Neural cell (in vitro differentiated cells): Measurements from ENCODE around the gene SMIM23. TPM values are rescaled to one million over a fixed set of nuclear protein-coding genes. Genes with fewer than 3 reads are reported as not detected.

Experiments used
- H2AFZ ChIP-seq: fragments of 200-600, 300-800 bp; sonication (generic), shearing (Covaris generic); 2 replicates; pipeline ENCODE4 v1.6.0; 2014; ENCODE audit warnings: low read depth, mild to moderate bottlenecking, antibody characterized with exemption, low read length, moderate library complexity
- H3F3A ChIP-seq: fragments of 200-600 bp; shearing (Covaris generic); 2 replicates; pipeline ENCODE4 v1.6.1; 2016; ENCODE audit warnings: mild to moderate bottlenecking, moderate library complexity, mixed read lengths, antibody characterized with exemption, low read length; ENCODE audit not compliant: insufficient read depth, poor library complexity, severe bottlenecking
- H3K27ac ChIP-seq: fragments of 200-600, 300-800 bp; sonication (generic), shearing (Covaris generic); 2 replicates; pipeline ENCODE4 v1.5.1; 2014; ENCODE audit warnings: mild to moderate bottlenecking, low read length, moderate library complexity
- H3K27me3 ChIP-seq: fragments of 300-800, 200-600 bp; sonication (generic), shearing (Covaris generic); 2 replicates; pipeline ENCODE4 v1.6.0; 2014; ENCODE audit warnings: mild to moderate bottlenecking, low read depth, low read length, moderate library complexity; ENCODE audit not compliant: insufficient read depth
- H3K36me3 ChIP-seq: fragments of 300-800, 200-600 bp; sonication (generic), shearing (Covaris generic); 2 replicates; pipeline ENCODE4 v1.5.1; 2014; ENCODE audit warnings: mild to moderate bottlenecking, antibody characterized with exemption, low read length, moderate library complexity; ENCODE audit not compliant: insufficient read depth
- H3K4me2 ChIP-seq: fragments of 300-800, 200-600 bp; sonication (generic), shearing (Covaris generic); 2 replicates; pipeline ENCODE4 v1.6.0; 2014; ENCODE audit warnings: mild to moderate bottlenecking, low read length
- H3K4me3 ChIP-seq: fragments of 300-800, 200-600 bp; sonication (generic), shearing (Covaris generic); 2 replicates; pipeline ENCODE4 v1.5.1; 2014; ENCODE audit warnings: mild to moderate bottlenecking, low read length, moderate library complexity
- H3K79me2 ChIP-seq: fragments of 200-600 bp; shearing (Covaris generic); replicated peaks from 2 replicates; pipeline ENCODE4 v1.6.0; 2014; ENCODE audit warnings: mild to moderate bottlenecking, low read length, moderate library complexity; ENCODE audit not compliant: insufficient read depth
- H3K9ac ChIP-seq: fragments of 300-800, 200-600 bp; sonication (generic), shearing (Covaris generic); 2 replicates; pipeline ENCODE4 v1.6.1; 2016; ENCODE audit warnings: mild to moderate bottlenecking, low read length, mixed read lengths
- H3K9me2 ChIP-seq: fragments of 200-600 bp; shearing (Covaris generic); 2 replicates; pipeline ENCODE4 v1.6.1; 2016; ENCODE audit warnings: mild to moderate bottlenecking, low read length, mixed read lengths; ENCODE audit not compliant: insufficient read depth
- H3K9me3 ChIP-seq: fragments of 200-600, 300-800 bp; sonication (generic), shearing (Covaris generic); 2 replicates; pipeline ENCODE4 v1.6.1; 2016; ENCODE audit warnings: mild to moderate bottlenecking, mixed run types, low read length, moderate library complexity, mixed read lengths
- H4K20me1 ChIP-seq: fragments of 200-600 bp; shearing (Covaris generic); 2 replicates; pipeline ENCODE4 v1.6.1; 2016; ENCODE audit warnings: mild to moderate bottlenecking, mixed run types; ENCODE audit not compliant: insufficient read depth
- EP300 ChIP-seq: fragments of 450-650 bp; conservative IDR thresholded peaks from 2 replicates; pipeline ENCODE4 v1.6.1; 2014; ENCODE audit warnings: antibody characterized with exemption, mild to moderate bottlenecking, moderate library complexity; ENCODE audit not compliant: poor library complexity, severe bottlenecking
- EZH2 ChIP-seq: fragments of 200-600, 300-800 bp; shearing (Covaris generic), sonication (generic); IDR thresholded peaks from 2 replicates; pipeline ENCODE4 v1.6.1; 2014; ENCODE audit warnings: antibody characterized with exemption, low read length, borderline replicate concordance, mild to moderate bottlenecking; ENCODE audit not compliant: insufficient read depth, poor library complexity, severe bottlenecking
- MXI1 ChIP-seq: fragments of 450-650 bp; conservative IDR thresholded peaks from 2 replicates; pipeline ENCODE4 v1.6.1; 2014; ENCODE audit warnings: antibody characterized with exemption, mild to moderate bottlenecking; ENCODE audit not compliant: poor library complexity, severe bottlenecking
- POLR2AphosphoS5 ChIP-seq: IDR thresholded peaks from 2 replicates; pipeline ENCODE4 v1.6.1; 2012
- RAD21 ChIP-seq: fragments of 450-650 bp; conservative IDR thresholded peaks from 2 replicates; pipeline ENCODE4 v1.6.1; 2014; ENCODE audit warnings: antibody characterized with exemption, mild to moderate bottlenecking, moderate library complexity
- SMC3 ChIP-seq: fragments of 450-650 bp; conservative IDR thresholded peaks from 2 replicates; pipeline ENCODE4 v1.6.1; 2014; ENCODE audit warnings: antibody characterized with exemption, mild to moderate bottlenecking, moderate library complexity; ENCODE audit not compliant: poor library complexity
- TAF1 ChIP-seq: IDR thresholded peaks from 2 replicates; pipeline ENCODE4 v1.6.1; 2012; ENCODE audit warnings: low read depth
- polyA plus RNA-seq: library from polyadenylated mRNA; depleted of rRNA; stranded (reverse); fragments of >200 nt; gene quantifications from 2 replicates; pipeline ENCODE4 v1.2.3, GENCODE V29; 2014
- TF ChIP-seq, protein P1 (sequence below): IDR thresholded peaks from 2 replicates; pipeline ENCODE4 v1.6.1; 2012; ENCODE audit warnings: borderline replicate concordance
- TF ChIP-seq, protein P2 (sequence below): fragments of 450-650 bp; IDR thresholded peaks from 2 replicates; pipeline ENCODE4 v1.5.1; 2014; ENCODE audit warnings: antibody characterized with exemption, mild to moderate bottlenecking, moderate library complexity; ENCODE audit not compliant: poor library complexity, severe bottlenecking

Gene SMIM23
- polyA plus RNA-seq, 1 donor from 2014 or later: not detected

GRCh38 chr5:171738501-171738900 lies 47.1 kb upstream of the SMIM23 start:
- H3K4me2 ChIP-seq: no peak overlapping the region

GRCh38 chr5:171739271-171739670 lies 46.3 kb upstream of the SMIM23 start:
- H3F3A ChIP-seq: no peaks in the 10 kb centered on the region
- H4K20me1 ChIP-seq: no peaks in the 10 kb centered on the region
- no peak overlapping the region for H3K4me3 ChIP-seq
- H3K27me3 ChIP-seq: no peaks in the 10 kb centered on the region
- no peak overlapping the region for H3K9ac ChIP-seq
- no peaks in the 10 kb centered on the region for H3K79me2 ChIP-seq
- TF ChIP-seq EZH2 (no peak), SMC3 (no peak), RAD21 (no peak), TAF1 (no peak), MXI1 (no peak), EP300 (no peak), POLR2AphosphoS5 (no peak)
- TF ChIP-seq, protein P1, sequence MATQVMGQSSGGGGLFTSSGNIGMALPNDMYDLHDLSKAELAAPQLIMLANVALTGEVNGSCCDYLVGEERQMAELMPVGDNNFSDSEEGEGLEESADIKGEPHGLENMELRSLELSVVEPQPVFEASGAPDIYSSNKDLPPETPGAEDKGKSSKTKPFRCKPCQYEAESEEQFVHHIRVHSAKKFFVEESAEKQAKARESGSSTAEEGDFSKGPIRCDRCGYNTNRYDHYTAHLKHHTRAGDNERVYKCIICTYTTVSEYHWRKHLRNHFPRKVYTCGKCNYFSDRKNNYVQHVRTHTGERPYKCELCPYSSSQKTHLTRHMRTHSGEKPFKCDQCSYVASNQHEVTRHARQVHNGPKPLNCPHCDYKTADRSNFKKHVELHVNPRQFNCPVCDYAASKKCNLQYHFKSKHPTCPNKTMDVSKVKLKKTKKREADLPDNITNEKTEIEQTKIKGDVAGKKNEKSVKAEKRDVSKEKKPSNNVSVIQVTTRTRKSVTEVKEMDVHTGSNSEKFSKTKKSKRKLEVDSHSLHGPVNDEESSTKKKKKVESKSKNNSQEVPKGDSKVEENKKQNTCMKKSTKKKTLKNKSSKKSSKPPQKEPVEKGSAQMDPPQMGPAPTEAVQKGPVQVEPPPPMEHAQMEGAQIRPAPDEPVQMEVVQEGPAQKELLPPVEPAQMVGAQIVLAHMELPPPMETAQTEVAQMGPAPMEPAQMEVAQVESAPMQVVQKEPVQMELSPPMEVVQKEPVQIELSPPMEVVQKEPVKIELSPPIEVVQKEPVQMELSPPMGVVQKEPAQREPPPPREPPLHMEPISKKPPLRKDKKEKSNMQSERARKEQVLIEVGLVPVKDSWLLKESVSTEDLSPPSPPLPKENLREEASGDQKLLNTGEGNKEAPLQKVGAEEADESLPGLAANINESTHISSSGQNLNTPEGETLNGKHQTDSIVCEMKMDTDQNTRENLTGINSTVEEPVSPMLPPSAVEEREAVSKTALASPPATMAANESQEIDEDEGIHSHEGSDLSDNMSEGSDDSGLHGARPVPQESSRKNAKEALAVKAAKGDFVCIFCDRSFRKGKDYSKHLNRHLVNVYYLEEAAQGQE: no peak
- TF ChIP-seq, protein P2, sequence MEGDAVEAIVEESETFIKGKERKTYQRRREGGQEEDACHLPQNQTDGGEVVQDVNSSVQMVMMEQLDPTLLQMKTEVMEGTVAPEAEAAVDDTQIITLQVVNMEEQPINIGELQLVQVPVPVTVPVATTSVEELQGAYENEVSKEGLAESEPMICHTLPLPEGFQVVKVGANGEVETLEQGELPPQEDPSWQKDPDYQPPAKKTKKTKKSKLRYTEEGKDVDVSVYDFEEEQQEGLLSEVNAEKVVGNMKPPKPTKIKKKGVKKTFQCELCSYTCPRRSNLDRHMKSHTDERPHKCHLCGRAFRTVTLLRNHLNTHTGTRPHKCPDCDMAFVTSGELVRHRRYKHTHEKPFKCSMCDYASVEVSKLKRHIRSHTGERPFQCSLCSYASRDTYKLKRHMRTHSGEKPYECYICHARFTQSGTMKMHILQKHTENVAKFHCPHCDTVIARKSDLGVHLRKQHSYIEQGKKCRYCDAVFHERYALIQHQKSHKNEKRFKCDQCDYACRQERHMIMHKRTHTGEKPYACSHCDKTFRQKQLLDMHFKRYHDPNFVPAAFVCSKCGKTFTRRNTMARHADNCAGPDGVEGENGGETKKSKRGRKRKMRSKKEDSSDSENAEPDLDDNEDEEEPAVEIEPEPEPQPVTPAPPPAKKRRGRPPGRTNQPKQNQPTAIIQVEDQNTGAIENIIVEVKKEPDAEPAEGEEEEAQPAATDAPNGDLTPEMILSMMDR: no peak
- no peak overlapping the region for H2AFZ ChIP-seq
- H3K9me3 ChIP-seq: no peaks in the 10 kb centered on the region
- no peak overlapping the region for H3K4me2 ChIP-seq
- no peaks in the 10 kb centered on the region for H3K9me2 ChIP-seq
- no peaks in the 10 kb centered on the region for H3K36me3 ChIP-seq
- H3K27ac ChIP-seq: no peak overlapping the region

More at GRCh38 chr5:171738501-171738900, 47.1 kb upstream of the SMIM23 start:
- Histone ChIP-seq H2AFZ (no peak overlapping the region), H3K36me3 (no peaks in the 10 kb centered on the region), H4K20me1 (no peaks in the 10 kb centered on the region), H3K27me3 (no peaks in the 10 kb centered on the region), H3K9me3 (no peaks in the 10 kb centered on the region), H3K27ac (no peak overlapping the region), H3K4me3 (no peak overlapping the region), H3K9ac (no peak overlapping the region), H3F3A (no peaks in the 10 kb centered on the region), H3K79me2 (no peaks in the 10 kb centered on the region), H3K9me2 (no peaks in the 10 kb centered on the region)
- TF ChIP-seq RAD21 (no peak), SMC3 (no peak), EP300 (no peak)
